Right lobe of liver (tissue), 4 donors: Measurements from ENCODE around the gene ERCC6L.

ENCODE experiments used
- CTCF ChIP-seq, 4 donors: fragments of 200-600 bp in 3 of 4; fragments of 450-650 bp in 1 of 4; IDR thresholded peaks; one replicate each; pipeline versions ENCODE4 v1.5.1 to v1.8.0; 2016 to 2022; ENCODE audit warnings: antibody characterized with exemption in 4 of 4, mild to moderate bottlenecking in 2 of 4
- POLR2A ChIP-seq: fragments of 450-650 bp; IDR thresholded peaks from one replicate; pipeline ENCODE4 v1.6.1; 2017; ENCODE audit warnings: antibody characterized with exemption, mild to moderate bottlenecking
- donor health status: DM: no; HTN: no; CAD: no.
- donor health status: DM: no; HTN: no; CAD: no.
- donor health status: DM: no; HTN: yes; CAD: no.

GRCh38 chrX:72258174-72258573 lies 19.3 kb upstream of the ERCC6L start:
- TF ChIP-seq CTCF (IDR thresholded peaks at IDR 0.05): no peak
- TF ChIP-seq POLR2A: no peak
